IPS-15b (cell line): Measurements from ENCODE around the gene AMBRA1.

ENCODE experiments used
- H3K27me3 ChIP-seq: one replicate; pipeline ENCODE4 v1.6.1; 2013; ENCODE audit warnings: low read length; ENCODE audit not compliant: control insufficient read depth, insufficient read depth
- H3K36me3 ChIP-seq: one replicate; pipeline ENCODE4 v1.6.1; 2013; ENCODE audit warnings: low read length; ENCODE audit not compliant: control insufficient read depth, insufficient read depth
- H3K4me1 ChIP-seq: one replicate; pipeline ENCODE4 v1.6.1; 2013; ENCODE audit warnings: mild to moderate bottlenecking, low read length; ENCODE audit not compliant: control insufficient read depth, insufficient read depth
- H3K4me3 ChIP-seq: one replicate; pipeline ENCODE4 v1.5.1; 2013; ENCODE audit warnings: low read depth, low read length
- H3K9ac ChIP-seq: one replicate; pipeline ENCODE4 v1.6.1; 2013; ENCODE audit warnings: low read depth, mild to moderate bottlenecking, low read length
- H3K9me3 ChIP-seq: one replicate; pipeline ENCODE4 v1.6.1; 2013; ENCODE audit warnings: mild to moderate bottlenecking, low read length; ENCODE audit not compliant: control insufficient read depth, insufficient read depth

The AMBRA1 gene

GRCh38 chr11:46357483-46357936, 236.3 kb downstream of the AMBRA1 start:
- Histone ChIP-seq H3K4me3 (no peak overlapping the region), H3K9ac (no peak overlapping the region), H3K36me3 (peaks cover 9% of the 10 kb centered on the region), H3K9me3 (no peaks in the 10 kb centered on the region), H3K4me1 (peaks cover 6% of the 10 kb centered on the region), H3K27me3 (no peaks in the 10 kb centered on the region)

GRCh38 chr11:46356924-46357482, 236.8 kb downstream of the AMBRA1 start:
- H3K36me3 ChIP-seq = peaks cover 5% of the 10 kb centered on the region
- H3K4me1 ChIP-seq = peaks cover 6% of the 10 kb centered on the region
- H3K27me3 ChIP-seq = no peaks in the 10 kb centered on the region
- H3K4me3 ChIP-seq = no peak overlapping the region
- H3K9me3 ChIP-seq = no peaks in the 10 kb centered on the region
- no peak overlapping the region for H3K9ac ChIP-seq

GRCh38 chr11:46353698-46354097, 240.1 kb downstream of the AMBRA1 start:
- H3K9ac ChIP-seq = peak overlapping the region; percentile 37
- peaks cover 8% of the 10 kb centered on the region for H3K36me3 ChIP-seq
- no peaks in the 10 kb centered on the region for H3K9me3 ChIP-seq
- peaks cover 19% of the 10 kb centered on the region for H3K4me1 ChIP-seq
- H3K4me3 ChIP-seq = no peak overlapping the region
- no peaks in the 10 kb centered on the region for H3K27me3 ChIP-seq

GRCh38 chr11:46352063-46352841, 241.6 kb downstream of the AMBRA1 start:
- Histone ChIP-seq H3K27me3 (no peaks in the 10 kb centered on the region), H3K36me3 (peaks cover 8% of the 10 kb centered on the region), H3K9me3 (no peaks in the 10 kb centered on the region), H3K4me3 (peak overlapping the region; percentile 16), H3K4me1 (peaks cover 22% of the 10 kb centered on the region), H3K9ac (peak overlapping the region; percentile 28)

- Histone ChIP-seq H3K36me3 (peaks cover 8% of the 10 kb centered on the region), H3K4me3 (no peak overlapping the region), H3K9ac (peak overlapping the region; percentile 5), H3K27me3 (peaks cover 2% of the 10 kb centered on the region), H3K9me3 (no peaks in the 10 kb centered on the region), H3K4me1 (peaks cover 24% of the 10 kb centered on the region)
These were observed 242.2 kb downstream of the AMBRA1 start for GRCh38 chr11:46351606-46352005.

GRCh38 chr11:46351148-46351547, 242.7 kb downstream of the AMBRA1 start:
- Histone ChIP-seq H3K36me3 (peaks cover 8% of the 10 kb centered on the region), H3K9me3 (no peaks in the 10 kb centered on the region), H3K27me3 (peaks cover 7% of the 10 kb centered on the region), H3K4me1 (peaks cover 25% of the 10 kb centered on the region), H3K4me3 (no peak overlapping the region), H3K9ac (peak overlapping the region; percentile 5)

GRCh38 chr11:46350695-46351094, 243.1 kb downstream of the AMBRA1 start:
- no peak overlapping the region for H3K4me3 ChIP-seq
- no peaks in the 10 kb centered on the region for H3K9me3 ChIP-seq
- H3K4me1 ChIP-seq = peaks cover 25% of the 10 kb centered on the region
- H3K36me3 ChIP-seq = peaks cover 8% of the 10 kb centered on the region
- H3K9ac ChIP-seq = no peak overlapping the region
- H3K27me3 ChIP-seq = peaks cover 8% of the 10 kb centered on the region

- Histone ChIP-seq H3K4me3 (peak overlapping the region; percentile 86), H3K36me3 (peaks cover 6% of the 10 kb centered on the region), H3K27me3 (peaks cover 8% of the 10 kb centered on the region), H3K9ac (no peak overlapping the region), H3K4me1 (peaks cover 28% of the 10 kb centered on the region), H3K9me3 (no peaks in the 10 kb centered on the region)
These were observed 245.0 kb downstream of the AMBRA1 start for GRCh38 chr11:46348566-46349401.

GRCh38 chr11:46347637-46348311, 246.0 kb downstream of the AMBRA1 start:
- H3K9ac ChIP-seq = peak overlapping the region; percentile 70
- H3K27me3 ChIP-seq = peaks cover 8% of the 10 kb centered on the region
- H3K4me3 ChIP-seq = peak overlapping the region; percentile 86
- no peaks in the 10 kb centered on the region for H3K9me3 ChIP-seq
- peaks cover 34% of the 10 kb centered on the region for H3K4me1 ChIP-seq
- H3K36me3 ChIP-seq = peaks cover 4% of the 10 kb centered on the region

GRCh38 chr11:46346886-46347636, 246.8 kb downstream of the AMBRA1 start, which contains the start of gene DGKZ:
Gene DGKZ, plus strand, starts transcription at chr11:46347463. Its CDS starts 197 bp downstream, at chr11:46347660.
- H3K36me3 ChIP-seq = peaks cover 4% of the 10 kb centered on the region
- H3K9ac ChIP-seq = peak within 1 kb of the TSS; percentile 70
- H3K4me3 ChIP-seq = peak within 1 kb of the TSS; percentile 86
- no peaks in the 10 kb centered on the region for H3K9me3 ChIP-seq
- H3K4me1 ChIP-seq = peaks cover 35% of the 10 kb centered on the region
- H3K27me3 ChIP-seq = peaks cover 8% of the 10 kb centered on the region
